ENCODE results near the gene GFAP. TPM values are rescaled to one million over a fixed set of nuclear protein-coding genes. Genes with fewer than 3 reads are reported as not detected.
A peak's percentile ranks its signal among the peaks of the same experiment; 100 is the strongest.

GFAP gene
- total and polyA plus RNA-seq, 3 experiments from 2014 or later: not detected

- H3K27me3 ChIP-seq (ENCODE audit: insufficient read depth, low read length, poor library complexity, severe bottlenecking): no peaks in the 10 kb centered on the region
- Mint-ChIP-seq H3K9me3 (no peaks in the 10 kb centered on the region), H3K4me1 (no peaks in the 10 kb centered on the region), H3K36me3 (no peaks in the 10 kb centered on the region), H3K27ac (peak overlapping the region in 1 of 8 donors; percentile 65), H3K27me3 (peaks cover 2 to 21% of the 10 kb centered on the region in 2 donors), H3K4me3 (no peak overlapping the region)
- no peak overlapping the region for H3K27ac ChIP-seq (ENCODE audit: low read depth, low read length)
- ChIA-PET POLR2A (no interaction called here), CTCF (interaction anchor here (1.4 to 5.6 kb wide), 3 partner anchors 11 to 276 kb away, joined by 3 to 45 read pairs (median 10); no protein-coding TSS in a partner anchor)
- no peak for DNase-seq
- no peaks in the 10 kb centered on the region for H3K4me1 ChIP-seq (ENCODE audit: insufficient read depth, low read length)
- H3K36me3 ChIP-seq (ENCODE audit: insufficient read depth, low read length): no peaks in the 10 kb centered on the region
- no peaks in the 10 kb centered on the region for H3K9me3 ChIP-seq (ENCODE audit: low read length)
- H3K4me3 ChIP-seq (ENCODE audit: low read length): no peak overlapping the region
Measured at GRCh38 chr17:44922136-44922535, 6.8 kb upstream of the GFAP start.

- DNase-seq: no peak
- CTCF ChIA-PET: interaction anchor here (1.2 to 5.6 kb wide), 6 partner anchors 10 to 276 kb away, joined by 3 to 45 read pairs (median 6); no protein-coding TSS in a partner anchor
- no peaks in the 10 kb centered on the region for H3K36me3 ChIP-seq (ENCODE audit: insufficient read depth, low read length)
- Mint-ChIP-seq H3K4me1 (no peaks in the 10 kb centered on the region), H3K27ac (peak overlapping the region in 1 of 8 donors; percentile 65), H3K27me3 (peaks cover 2 to 21% of the 10 kb centered on the region in 2 donors), H3K4me3 (peak overlapping the region in 1 of 7 donors; percentile 40), H3K9me3 (no peaks in the 10 kb centered on the region), H3K36me3 (no peaks in the 10 kb centered on the region)
- no peak overlapping the region for H3K27ac ChIP-seq (ENCODE audit: low read depth, low read length)
- H3K27me3 ChIP-seq (ENCODE audit: insufficient read depth, low read length, poor library complexity, severe bottlenecking): no peaks in the 10 kb centered on the region
- H3K9me3 ChIP-seq (ENCODE audit: low read length): no peaks in the 10 kb centered on the region
- no peaks in the 10 kb centered on the region for H3K4me1 ChIP-seq (ENCODE audit: insufficient read depth, low read length)
- H3K4me3 ChIP-seq (ENCODE audit: low read length): no peak overlapping the region
- POLR2A ChIA-PET: no interaction called here
Measured at GRCh38 chr17:44921122-44921882, 6.0 kb upstream of the GFAP start.

- DNase-seq: no peak
- CTCF ChIA-PET: interaction anchor here (0.6 to 5.6 kb wide), 13 partner anchors 10 to 215 kb away, joined by 3 to 45 read pairs (median 4); partner anchors contain the start of genes ACBD4, KIF18B and PLCD3
- no peaks in the 10 kb centered on the region for H3K9me3 ChIP-seq (ENCODE audit: low read length)
- no peaks in the 10 kb centered on the region for H3K4me1 Mint-ChIP-seq
- H3K9me3 Mint-ChIP-seq: no peaks in the 10 kb centered on the region
- peaks cover 2 to 21% of the 10 kb centered on the region in 2 donors for H3K27me3 Mint-ChIP-seq
- no peak overlapping the region for H3K4me3 Mint-ChIP-seq
- H3K36me3 ChIP-seq (ENCODE audit: insufficient read depth, low read length): no peaks in the 10 kb centered on the region
- POLR2A ChIA-PET: no interaction called here
- no peak overlapping the region for H3K27ac Mint-ChIP-seq
- no peaks in the 10 kb centered on the region for H3K4me1 ChIP-seq (ENCODE audit: insufficient read depth, low read length)
- no peak overlapping the region for H3K27ac ChIP-seq (ENCODE audit: low read depth, low read length)
- no peaks in the 10 kb centered on the region for H3K27me3 ChIP-seq (ENCODE audit: insufficient read depth, low read length, poor library complexity, severe bottlenecking)
- no peak overlapping the region for H3K4me3 ChIP-seq (ENCODE audit: low read length)
- H3K36me3 Mint-ChIP-seq: no peaks in the 10 kb centered on the region
Measured at GRCh38 chr17:44920565-44920940, 5.3 kb upstream of the GFAP start.

- CTCF ChIA-PET: interaction anchor here (0.6 to 5.6 kb wide), 13 partner anchors 9 to 215 kb away, joined by 3 to 45 read pairs (median 4); partner anchors contain the start of genes ACBD4, KIF18B and PLCD3
- H3K4me1 ChIP-seq (ENCODE audit: insufficient read depth, low read length): no peaks in the 10 kb centered on the region
- Mint-ChIP-seq H3K9me3 (no peaks in the 10 kb centered on the region), H3K36me3 (no peaks in the 10 kb centered on the region), H3K4me1 (no peaks in the 10 kb centered on the region), H3K27me3 (peaks cover 2 to 21% of the 10 kb centered on the region in 2 donors), H3K27ac (peak overlapping the region in 1 of 8 donors; percentile 75), H3K4me3 (no peak overlapping the region)
- POLR2A ChIA-PET: no interaction called here
- no peak overlapping the region for H3K27ac ChIP-seq (ENCODE audit: low read depth, low read length)
- H3K27me3 ChIP-seq (ENCODE audit: insufficient read depth, low read length, poor library complexity, severe bottlenecking): no peaks in the 10 kb centered on the region
- H3K4me3 ChIP-seq (ENCODE audit: low read length): no peak overlapping the region
- no peaks in the 10 kb centered on the region for H3K9me3 ChIP-seq (ENCODE audit: low read length)
- peak; percentile 17 to 70 (median 31) for DNase-seq
- no peaks in the 10 kb centered on the region for H3K36me3 ChIP-seq (ENCODE audit: insufficient read depth, low read length)
Measured at GRCh38 chr17:44919885-44920564, 4.7 kb upstream of the GFAP start.

- H3K9me3 Mint-ChIP-seq: no peaks in the 10 kb centered on the region
- no peaks in the 10 kb centered on the region for H3K4me1 Mint-ChIP-seq
- peaks cover under 1 to 25% of the 10 kb centered on the region in 2 donors for H3K27me3 Mint-ChIP-seq
- H3K36me3 ChIP-seq (ENCODE audit: insufficient read depth, low read length): no peaks in the 10 kb centered on the region
- no peaks in the 10 kb centered on the region for H3K36me3 Mint-ChIP-seq
- H3K4me1 ChIP-seq (ENCODE audit: insufficient read depth, low read length): no peaks in the 10 kb centered on the region
- no peaks in the 10 kb centered on the region for H3K9me3 ChIP-seq (ENCODE audit: low read length)
- ChIA-PET POLR2A (no interaction called here), CTCF (interaction anchor here (1.0 to 5.6 kb wide), 7 partner anchors 9 to 216 kb away, joined by 3 to 45 read pairs (median 4); partner anchors contain the start of genes ACBD4 and PLCD3)
- H3K27ac ChIP-seq (ENCODE audit: low read depth, low read length): no peak overlapping the region
- no peak for DNase-seq
- no peak overlapping the region for H3K4me3 Mint-ChIP-seq
- H3K27ac Mint-ChIP-seq: no peak overlapping the region
- H3K27me3 ChIP-seq (ENCODE audit: insufficient read depth, low read length, poor library complexity, severe bottlenecking): no peaks in the 10 kb centered on the region
- H3K4me3 ChIP-seq (ENCODE audit: low read length): no peak overlapping the region
Measured at GRCh38 chr17:44919411-44919810, 4.1 kb upstream of the GFAP start.

GRCh38 chr17:44918006-44918405 lies 2.7 kb upstream of the GFAP start:
- ChIA-PET CTCF (interaction anchor here (0.7 to 1.8 kb wide), 3 partner anchors 102 to 280 kb away, joined by 3 to 4 read pairs (median 3); no protein-coding TSS in a partner anchor), POLR2A (no interaction called here)
- Mint-ChIP-seq H3K4me1 (peaks cover 0 to 5% (median 5%) of the 10 kb centered on the region in 3 donors), H3K36me3 (no peaks in the 10 kb centered on the region), H3K4me3 (no peak overlapping the region), H3K9me3 (no peaks in the 10 kb centered on the region), H3K27me3 (peaks cover 6 to 29% of the 10 kb centered on the region in 2 donors), H3K27ac (no peak overlapping the region)
- no peaks in the 10 kb centered on the region for H3K36me3 ChIP-seq (ENCODE audit: insufficient read depth, low read length)
- no peak overlapping the region for H3K4me3 ChIP-seq (ENCODE audit: low read length)
- H3K4me1 ChIP-seq (ENCODE audit: insufficient read depth, low read length): no peaks in the 10 kb centered on the region
- H3K27me3 ChIP-seq (ENCODE audit: insufficient read depth, low read length, poor library complexity, severe bottlenecking): no peaks in the 10 kb centered on the region
- H3K9me3 ChIP-seq (ENCODE audit: low read length): no peaks in the 10 kb centered on the region
- DNase-seq: no peak
- no peak overlapping the region for H3K27ac ChIP-seq (ENCODE audit: low read depth, low read length)

- no peaks in the 10 kb centered on the region for H3K4me1 ChIP-seq (ENCODE audit: insufficient read depth, low read length)
- H3K4me3 ChIP-seq (ENCODE audit: low read length): no peak overlapping the region
- Mint-ChIP-seq H3K4me3 (no peak overlapping the region), H3K36me3 (peaks cover 0 to 1% (median 0%) of the 10 kb centered on the region in 3 donors), H3K27me3 (peaks cover 11 to 28% of the 10 kb centered on the region in 2 donors), H3K27ac (no peak overlapping the region), H3K9me3 (no peaks in the 10 kb centered on the region), H3K4me1 (peaks cover 0 to 5% (median 5%) of the 10 kb centered on the region in 3 donors)
- no peak for DNase-seq
- H3K36me3 ChIP-seq (ENCODE audit: insufficient read depth, low read length): no peaks in the 10 kb centered on the region
- ChIA-PET POLR2A (no interaction called here), CTCF (interaction anchor here (0.7 to 1.8 kb wide), 2 partner anchors 102 to 104 kb away, joined by 3 to 4 read pairs; no protein-coding TSS in a partner anchor)
- H3K27ac ChIP-seq (ENCODE audit: low read depth, low read length): no peak overlapping the region
- no peaks in the 10 kb centered on the region for H3K9me3 ChIP-seq (ENCODE audit: low read length)
- no peaks in the 10 kb centered on the region for H3K27me3 ChIP-seq (ENCODE audit: insufficient read depth, low read length, poor library complexity, severe bottlenecking)
Measured at GRCh38 chr17:44917456-44917855, 2.2 kb upstream of the GFAP start.

GRCh38 chr17:44916781-44917241 lies 1.5 kb upstream of the GFAP start:
- H3K36me3 ChIP-seq (ENCODE audit: insufficient read depth, low read length): no peaks in the 10 kb centered on the region
- no peak overlapping the region for H3K27ac ChIP-seq (ENCODE audit: low read depth, low read length)
- peaks cover 0 to 5% (median 5%) of the 10 kb centered on the region in 3 donors for H3K4me1 Mint-ChIP-seq
- H3K4me3 Mint-ChIP-seq: no peak overlapping the region
- no peak overlapping the region for H3K27ac Mint-ChIP-seq
- no peaks in the 10 kb centered on the region for H3K9me3 ChIP-seq (ENCODE audit: low read length)
- H3K27me3 ChIP-seq (ENCODE audit: insufficient read depth, low read length, poor library complexity, severe bottlenecking): no peaks in the 10 kb centered on the region
- no peak overlapping the region for H3K4me3 ChIP-seq (ENCODE audit: low read length)
- no peak for DNase-seq
- H3K9me3 Mint-ChIP-seq: no peaks in the 10 kb centered on the region
- peaks cover 0 to 2% (median 0%) of the 10 kb centered on the region in 3 donors for H3K36me3 Mint-ChIP-seq
- CTCF ChIA-PET: interaction anchor here (1.8 kb wide), 1 partner anchor 104 kb away, joined by 4 read pairs; no protein-coding TSS in a partner anchor
- H3K4me1 ChIP-seq (ENCODE audit: insufficient read depth, low read length): no peaks in the 10 kb centered on the region
- peaks cover 13 to 29% of the 10 kb centered on the region in 2 donors for H3K27me3 Mint-ChIP-seq
- POLR2A ChIA-PET: no interaction called here
